GM12878 (cell line): ENCODE data around the gene SLC22A23.

Experiments used
- POLR2AphosphoS5 ChIP-seq: IDR thresholded peaks from 2 replicates; pipeline ENCODE4 v1.6.1; 2011; ENCODE audit warnings: mild to moderate bottlenecking, low read length, inconsistent platforms
- RELA ChIP-seq: fragments of 450-650 bp; IDR thresholded peaks from 2 replicates; pipeline ENCODE4 v1.8.0; 2014; ENCODE audit warnings: borderline replicate concordance; ENCODE audit not compliant: partially characterized antibody
- ZNF207 ChIP-seq: fragments of 450-650 bp; IDR thresholded peaks from 2 replicates; pipeline ENCODE4 v1.6.1; 2014; ENCODE audit warnings: antibody characterized with exemption, mild to moderate bottlenecking, borderline replicate concordance
- ZNF622 ChIP-seq: fragments of 450-650 bp; IDR thresholded peaks from 2 replicates; pipeline ENCODE4 v1.6.1; 2017; ENCODE audit warnings: mild to moderate bottlenecking, inconsistent platforms
- TF ChIP-seq, protein P1 (sequence below), 3 experiments: IDR thresholded peaks in 2 of 3; conservative IDR thresholded peaks in 1 of 3; 2 replicates each; pipeline ENCODE4 v1.5.1; 2011; ENCODE audit warnings: low read depth in 3 of 3, low read length in 3 of 3, mild to moderate bottlenecking in 3 of 3, control low read depth in 2 of 3, moderate library complexity in 2 of 3, inconsistent platforms in 1 of 3, mixed read lengths in 1 of 3; ENCODE audit not compliant: control insufficient read depth in 2 of 3, insufficient read depth in 1 of 3; ENCODE audit errors: extremely low read depth in 1 of 3

DNA sequence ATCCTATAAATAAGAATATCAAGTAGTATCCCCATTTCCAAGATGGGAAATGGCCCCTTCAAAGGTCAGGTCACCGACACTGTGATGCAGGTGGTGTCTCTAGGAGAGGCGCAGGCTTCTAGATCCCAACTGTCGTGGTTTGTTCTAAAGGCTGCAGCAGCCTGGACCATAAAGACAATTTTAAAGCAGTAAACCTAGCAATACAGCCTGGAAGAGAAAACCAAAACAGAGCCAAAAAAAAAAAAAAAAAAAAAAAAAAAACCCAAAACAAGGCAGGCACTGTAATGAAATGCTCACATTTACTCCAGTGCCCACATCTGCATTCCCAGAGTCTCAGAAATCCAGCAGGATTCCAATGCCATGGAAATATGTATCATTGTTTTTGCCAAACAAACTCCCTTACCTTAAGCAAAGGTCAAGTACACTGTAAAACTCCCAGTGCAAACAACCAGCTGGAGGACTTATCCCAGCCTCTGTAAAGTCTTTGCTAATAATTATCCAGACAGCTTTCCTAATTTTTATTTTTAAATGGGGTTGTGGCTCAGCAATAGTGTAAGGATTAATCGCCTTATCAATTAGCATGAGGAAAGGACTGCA is 99.9 kb downstream of the SLC22A23 start:
- TF ChIP-seq POLR2AphosphoS5, result no peak
- TF ChIP-seq, protein P1, sequence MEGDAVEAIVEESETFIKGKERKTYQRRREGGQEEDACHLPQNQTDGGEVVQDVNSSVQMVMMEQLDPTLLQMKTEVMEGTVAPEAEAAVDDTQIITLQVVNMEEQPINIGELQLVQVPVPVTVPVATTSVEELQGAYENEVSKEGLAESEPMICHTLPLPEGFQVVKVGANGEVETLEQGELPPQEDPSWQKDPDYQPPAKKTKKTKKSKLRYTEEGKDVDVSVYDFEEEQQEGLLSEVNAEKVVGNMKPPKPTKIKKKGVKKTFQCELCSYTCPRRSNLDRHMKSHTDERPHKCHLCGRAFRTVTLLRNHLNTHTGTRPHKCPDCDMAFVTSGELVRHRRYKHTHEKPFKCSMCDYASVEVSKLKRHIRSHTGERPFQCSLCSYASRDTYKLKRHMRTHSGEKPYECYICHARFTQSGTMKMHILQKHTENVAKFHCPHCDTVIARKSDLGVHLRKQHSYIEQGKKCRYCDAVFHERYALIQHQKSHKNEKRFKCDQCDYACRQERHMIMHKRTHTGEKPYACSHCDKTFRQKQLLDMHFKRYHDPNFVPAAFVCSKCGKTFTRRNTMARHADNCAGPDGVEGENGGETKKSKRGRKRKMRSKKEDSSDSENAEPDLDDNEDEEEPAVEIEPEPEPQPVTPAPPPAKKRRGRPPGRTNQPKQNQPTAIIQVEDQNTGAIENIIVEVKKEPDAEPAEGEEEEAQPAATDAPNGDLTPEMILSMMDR (IDR thresholded peaks at IDR 0.05 in 2 of 3, conservative IDR thresholded peaks at IDR 0.05 in 1 of 3; ENCODE audit: control insufficient read depth in 2 of 3, extremely low read depth in 1 of 3, insufficient read depth in 1 of 3, low read depth in 3 of 3, low read length in 3 of 3), result no peak
- no peak for TF ChIP-seq RELA
- no peak for TF ChIP-seq ZNF207
- TF ChIP-seq ZNF622, result no peak
